A549 (cell line): ENCODE measurements around the gene KCNN3. TPM values are rescaled to one million over a fixed set of nuclear protein-coding genes. Genes with fewer than 3 reads are reported as not detected.

Source experiments
- ATAC-seq, 2 experiments: fragments of 200-7000 bp in 1 of 2; fragments of >200 bp in 1 of 2; cut with Nextera tagmentation in 1 of 2; cut with Tn5 transposase in 1 of 2; 3 replicates each; pipeline versions ENCODE4 v1.8.0 to v1.9.1; 2018 to 2020; ENCODE audit warnings: mild to moderate bottlenecking in 1 of 2, moderate library complexity in 1 of 2
- CTCF ChIA-PET: fragments of 300-600 bp; sonication (Branson Sonifier 250); formaldehyde crosslinking; extraction: SDS; loops from one replicate; lab custom pipeline; 2021; ENCODE audit warnings: antibody characterized with exemption, inconsistent platforms; lab: Yijun Ruan, JAX
- POLR2A ChIA-PET: fragments of 350-600 bp; formaldehyde crosslinking; extraction: SDS; loops from one replicate; lab custom pipeline; 2021; ENCODE audit warnings: antibody characterized with exemption, inconsistent platforms; lab: Yijun Ruan, JAX
- DNase-seq, 2 experiments: peaks; one replicate each; pipeline versions ENCODE4 v3.0.0 to v3.0.0-alpha.2; 2011 to 2016; ENCODE audit warnings: low read depth in 1 of 2, low spot score in 1 of 2
- FAIRE-seq: peaks from 2 replicates; lab custom pipeline; 2011; peaks lifted over from hg19 to GRCh38; lab: Jason Lieb, UNC
- H3K27ac ChIP-seq, 2 experiments: fragments of >200 bp; sonication (Bioruptor Twin); formaldehyde crosslinking; 3 replicates each; pipeline ENCODE4 v1.5.1; 2016 to 2017
- H3K4me1 ChIP-seq: fragments of >200 bp; sonication (Bioruptor Twin); formaldehyde crosslinking; 3 replicates; pipeline ENCODE4 v1.6.1; 2016
- H3K4me2 ChIP-seq: fragments of >200 bp; sonication (Bioruptor Twin); formaldehyde crosslinking; 3 replicates; pipeline ENCODE4 v1.6.1; 2016
- H3K4me3 ChIP-seq: fragments of >200 bp; sonication (Bioruptor Twin); formaldehyde crosslinking; 3 replicates; pipeline ENCODE4 v1.5.1; 2016
- H3K9me3 ChIP-seq: fragments of >200 bp; sonication (Bioruptor Twin); formaldehyde crosslinking; 3 replicates; pipeline ENCODE4 v1.6.1; 2016
- BHLHE40 ChIP-seq: IDR thresholded peaks from 2 replicates; pipeline ENCODE4 v1.6.1; 2012; ENCODE audit warnings: low read depth, low read length, inconsistent platforms
- CBX2 ChIP-seq: fragments of 200-600 bp; sonication (generic); IDR thresholded peaks from 2 replicates; pipeline ENCODE4 v1.6.1; 2016; ENCODE audit warnings: low read depth, mild to moderate bottlenecking, borderline replicate concordance
- CEBPB ChIP-seq, 2 experiments: fragments of >200 bp in 1 of 2; sonication (Bioruptor Twin) in 1 of 2; formaldehyde crosslinking in 1 of 2; IDR thresholded peaks; 2 replicates each; pipeline ENCODE4 v1.6.1; 2012 to 2016
- CHD2 ChIP-seq: fragments of 150-350 bp; IDR thresholded peaks from 2 replicates; pipeline ENCODE4 v1.6.1; 2014; ENCODE audit warnings: low read length; ENCODE audit not compliant: partially characterized antibody
- CHD4 ChIP-seq: fragments of 200-600 bp; sonication (generic); IDR thresholded peaks from 2 replicates; pipeline ENCODE4 v1.6.1; 2016; ENCODE audit warnings: antibody characterized with exemption, mild to moderate bottlenecking, borderline replicate concordance
- ELK1 ChIP-seq: fragments of 150-350 bp; IDR thresholded peaks from 2 replicates; pipeline ENCODE4 v1.6.1; 2014; ENCODE audit warnings: low read depth, mild to moderate bottlenecking, low read length
- FOSL2 ChIP-seq, 2 experiments: fragments of 450-650 bp in 1 of 2; fragments of >200 bp in 1 of 2; sonication (Bioruptor Twin) in 1 of 2; formaldehyde crosslinking; IDR thresholded peaks; 2 replicates each; pipeline versions ENCODE4 v1.5.0 to v1.6.1; 2016 to 2020; ENCODE audit warnings: mild to moderate bottlenecking in 1 of 2, moderate library complexity in 1 of 2
- HMGXB4 ChIP-seq: fragments of 250-450 bp; sonication (Bioruptor Pico); IDR thresholded peaks from 2 replicates; pipeline ENCODE4 v1.5.0; 2021; ENCODE audit warnings: mild to moderate bottlenecking, moderate library complexity, borderline replicate concordance
- JUN ChIP-seq, 2 experiments: fragments of >200 bp; sonication (Bioruptor Twin); formaldehyde crosslinking; IDR thresholded peaks; 2 replicates in 1 of 2; 3 replicates in 1 of 2; pipeline ENCODE4 v1.6.1; 2016 to 2017
- KDM1A ChIP-seq: fragments of 200-600 bp; sonication (generic); IDR thresholded peaks from 2 replicates; pipeline ENCODE4 v1.6.1; 2016; ENCODE audit warnings: low read depth, mild to moderate bottlenecking
- MAFK ChIP-seq: fragments of 450-650 bp; IDR thresholded peaks from 2 replicates; pipeline ENCODE4 v1.6.1; 2014; ENCODE audit not compliant: partially characterized antibody
- MAZ ChIP-seq: fragments of 150-350 bp; IDR thresholded peaks from 2 replicates; pipeline ENCODE4 v1.6.1; 2014; ENCODE audit warnings: antibody characterized with exemption, low read depth, low read length, borderline replicate concordance
- MYC ChIP-seq: IDR thresholded peaks from 2 replicates; pipeline ENCODE4 v1.6.1; 2012; ENCODE audit warnings: mild to moderate bottlenecking, inconsistent platforms, low read length, improper control_type of control experiment, borderline replicate concordance
- NPAS2 ChIP-seq: fragments of 250-450 bp; sonication (Bioruptor Pico); IDR thresholded peaks from 2 replicates; pipeline ENCODE4 v1.8.0; 2022; ENCODE audit warnings: mild to moderate bottlenecking, moderate library complexity, borderline replicate concordance
- PHF8 ChIP-seq: fragments of 200-600 bp; sonication (generic); IDR thresholded peaks from 2 replicates; pipeline ENCODE4 v1.6.1; 2016; ENCODE audit warnings: low read depth, mild to moderate bottlenecking, antibody characterized with exemption, moderate library complexity, borderline replicate concordance
- RARB ChIP-seq: fragments of 250-450 bp; sonication (Bioruptor Pico); IDR thresholded peaks from 2 replicates; pipeline ENCODE4 v1.8.0; 2021; ENCODE audit warnings: mild to moderate bottlenecking, moderate library complexity
- RFX5 ChIP-seq: fragments of 450-650 bp; IDR thresholded peaks from 2 replicates; pipeline ENCODE4 v1.7.1; 2014; ENCODE audit warnings: antibody characterized with exemption, mild to moderate bottlenecking, moderate library complexity
- RNF2 ChIP-seq: fragments of 200-600 bp; sonication (generic); IDR thresholded peaks from 2 replicates; pipeline ENCODE4 v1.6.1; 2016; ENCODE audit warnings: low read depth, mild to moderate bottlenecking, antibody characterized with exemption, moderate library complexity, borderline replicate concordance
- USF2 ChIP-seq: fragments of 450-650 bp; IDR thresholded peaks from 2 replicates; pipeline ENCODE4 v1.6.1; 2014; ENCODE audit warnings: antibody characterized with exemption
- ZC3H11A ChIP-seq: fragments of 450-650 bp; IDR thresholded peaks from 2 replicates; pipeline ENCODE4 v1.6.1; 2014; ENCODE audit warnings: antibody characterized with exemption, mild to moderate bottlenecking
- ZFP36 ChIP-seq: fragments of 450-650 bp; IDR thresholded peaks from 2 replicates; pipeline ENCODE4 v1.6.1; 2014; ENCODE audit warnings: borderline replicate concordance; ENCODE audit not compliant: partially characterized antibody
- ZNF302 ChIP-seq: fragments of 250-450 bp; sonication (Bioruptor Pico); IDR thresholded peaks from 2 replicates; pipeline ENCODE4 v1.9.0; 2021; ENCODE audit warnings: inconsistent platforms, mild to moderate bottlenecking, moderate library complexity
- ZSCAN20 ChIP-seq: fragments of 250-450 bp; sonication (Bioruptor Pico); IDR thresholded peaks from 2 replicates; pipeline ENCODE4 v1.8.0; 2022; ENCODE audit warnings: mild to moderate bottlenecking, moderate library complexity
- WGBS: methylation state at CpG from one replicate; pipeline ENCODE4 v1.1.6; 2017; ENCODE audit errors: missing lambda C conversion rate; 5-methylcytosine and 5-hydroxymethylcytosine counted together
- polyA plus RNA-seq, 4 experiments: library from polyadenylated mRNA; depleted of rRNA in 3 of 4; stranded (reverse); fragments of >200 nt; fragmentation: RNase III in 1 of 4; extraction: RNeasy Plus Mini Kit Qiagen cat#74134 plus additional on column Dnase treatment in 1 of 4; gene quantifications; 2 replicates in 3 of 4; 3 replicates in 1 of 4; pipeline ENCODE4 v1.2.3, GENCODE V29; 2011 to 2017
- TF ChIP-seq, protein P1 (sequence below): IDR thresholded peaks from 2 replicates; pipeline ENCODE4 v1.6.1; 2012
- TF ChIP-seq, protein P2 (sequence below): IDR thresholded peaks from 2 replicates; pipeline ENCODE4 v1.6.1; 2012

Gene KCNN3
- polyA plus RNA-seq, 2 of the 4 experiments (the other 2 are of a cell fraction): 0.01 to 0.03 TPM

GRCh38 chr1:154745286-154745731 lies 124.8 kb downstream of the KCNN3 start:
- CTCF ChIA-PET: interaction anchor here (1.4 to 13.6 kb wide), 3 partner anchors 15 to 134 kb away, joined by 4 to 94 read pairs (median 10); no protein-coding TSS in a partner anchor
- TF ChIP-seq PHF8: no peak
- TF ChIP-seq CHD2: no peak
- TF ChIP-seq CHD4: no peak
- no peak for TF ChIP-seq ELK1
- TF ChIP-seq RFX5: no peak
- TF ChIP-seq CBX2: no peak
- no peak for TF ChIP-seq KDM1A
- TF ChIP-seq FOSL2 (IDR thresholded peaks at IDR 0.05): no peak
- no peak for TF ChIP-seq FOSL2 (CRISPR knock-in tag; IDR thresholded peaks at IDR 0.05)
- no peak for TF ChIP-seq HMGXB4 (CRISPR knock-in tag)
- no peak for TF ChIP-seq ZFP36
- TF ChIP-seq MAZ: no peak
- no peak for TF ChIP-seq BHLHE40
- TF ChIP-seq RARB (CRISPR knock-in tag): no peak
- TF ChIP-seq, all 56 proteins: peak for 0
- FAIRE-seq (no peak), DNase-seq (no peak), ATAC-seq (no peak)
- Histone ChIP-seq H3K27ac (no peak overlapping the region), H3K4me2 (no peak overlapping the region), H3K4me3 (no peak overlapping the region), H3K9me3 (no peaks in the 10 kb centered on the region), H3K4me1 (no peaks in the 10 kb centered on the region)
- 45% methylated on average over 5 of the region's 5 CpGs for WGBS
- POLR2A ChIA-PET: no interaction called here

DNA sequence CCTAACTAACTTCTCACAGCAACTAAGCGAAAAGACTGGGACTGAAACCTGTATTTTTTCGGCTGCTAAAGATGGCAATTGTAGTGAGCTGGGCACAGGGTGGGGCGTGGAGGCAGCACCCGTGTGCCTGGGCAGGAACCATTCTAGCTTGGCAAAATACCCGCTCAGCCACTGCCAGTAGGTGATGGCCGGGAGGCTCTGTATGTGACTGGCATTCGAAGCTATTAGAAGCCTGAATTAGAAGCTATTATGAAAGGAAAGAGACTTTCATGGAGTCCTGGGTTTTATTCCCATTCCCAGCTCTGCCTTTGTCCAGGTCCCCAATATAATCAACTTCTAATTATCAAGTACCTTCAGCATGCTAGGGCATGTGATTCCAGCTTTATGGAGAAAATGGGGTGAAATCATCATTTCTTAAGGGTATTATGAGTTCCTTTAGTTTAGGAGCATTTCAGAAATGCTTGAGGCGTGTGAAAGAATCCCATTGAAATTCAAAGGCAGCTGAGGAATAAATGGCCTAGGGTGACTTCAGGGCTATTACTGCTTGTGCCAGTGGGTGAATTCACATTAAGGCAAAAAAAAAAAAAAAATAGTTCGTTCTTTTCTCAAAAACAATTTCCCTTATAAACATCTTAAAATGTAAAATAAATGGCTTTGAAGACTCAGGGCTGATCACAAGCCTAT lies 125.6 kb downstream of the KCNN3 start:
- Histone ChIP-seq H3K27ac (no peak overlapping the region), H3K4me1 (no peaks in the 10 kb centered on the region), H3K4me2 (no peak overlapping the region), H3K9me3 (no peaks in the 10 kb centered on the region), H3K4me3 (no peak overlapping the region)
- ChIA-PET CTCF (interaction anchor here (0.7 to 13.6 kb wide), 10 partner anchors 11 to 210 kb away, joined by 3 to 94 read pairs (median 4); no protein-coding TSS in a partner anchor), POLR2A (no interaction called here)
- no peak for ATAC-seq
- DNase-seq: no peak
- FAIRE-seq: no peak
- 54% methylated on average over 9 of the region's 9 CpGs for WGBS
- TF ChIP-seq CEBPB (IDR thresholded peaks at IDR 0.05) (no peak), ZC3H11A (no peak), MAZ (no peak)
- TF ChIP-seq, protein P1, sequence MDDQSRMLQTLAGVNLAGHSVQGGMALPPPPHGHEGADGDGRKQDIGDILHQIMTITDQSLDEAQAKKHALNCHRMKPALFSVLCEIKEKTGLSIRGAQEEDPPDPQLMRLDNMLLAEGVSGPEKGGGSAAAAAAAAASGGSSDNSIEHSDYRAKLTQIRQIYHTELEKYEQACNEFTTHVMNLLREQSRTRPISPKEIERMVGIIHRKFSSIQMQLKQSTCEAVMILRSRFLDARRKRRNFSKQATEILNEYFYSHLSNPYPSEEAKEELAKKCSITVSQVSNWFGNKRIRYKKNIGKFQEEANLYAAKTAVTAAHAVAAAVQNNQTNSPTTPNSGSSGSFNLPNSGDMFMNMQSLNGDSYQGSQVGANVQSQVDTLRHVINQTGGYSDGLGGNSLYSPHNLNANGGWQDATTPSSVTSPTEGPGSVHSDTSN: no peak

GRCh38 chr1:154743526-154744036 lies 126.5 kb downstream of the KCNN3 start:
- ChIA-PET POLR2A (no interaction called here), CTCF (interaction anchor here (0.5 to 13.6 kb wide), 9 partner anchors 10 to 276 kb away, joined by 3 to 94 read pairs (median 3); no protein-coding TSS in a partner anchor)
- FAIRE-seq (no peak), DNase-seq (no peak), ATAC-seq (no peak)
- no peaks in the 10 kb centered on the region for H3K9me3 ChIP-seq
- 59% methylated on average over 9 of the region's 9 CpGs for WGBS
- H3K27ac ChIP-seq: no peak overlapping the region
- no peak overlapping the region for H3K4me2 ChIP-seq
- H3K4me1 ChIP-seq: no peaks in the 10 kb centered on the region
- H3K4me3 ChIP-seq: no peak overlapping the region
- TF ChIP-seq RNF2: no peak
- no peak for TF ChIP-seq MYC
- no peak for TF ChIP-seq RARB (CRISPR knock-in tag)
- TF ChIP-seq ZNF302 (CRISPR knock-in tag): no peak
- TF ChIP-seq, protein P2, sequence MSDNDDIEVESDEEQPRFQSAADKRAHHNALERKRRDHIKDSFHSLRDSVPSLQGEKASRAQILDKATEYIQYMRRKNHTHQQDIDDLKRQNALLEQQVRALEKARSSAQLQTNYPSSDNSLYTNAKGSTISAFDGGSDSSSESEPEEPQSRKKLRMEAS: no peak
- no peak for TF ChIP-seq ZSCAN20 (CRISPR knock-in tag)
- TF ChIP-seq NPAS2 (CRISPR knock-in tag): no peak
- TF ChIP-seq ZFP36: no peak
- TF ChIP-seq, protein P1: no peak
- TF ChIP-seq MAFK: no peak
- TF ChIP-seq JUN (IDR thresholded peaks at IDR 0.05): no peak
- no peak for TF ChIP-seq USF2
- TF ChIP-seq RFX5: no peak
